GM12874 (cell line): ENCODE data around the gene CNPPD1.

ENCODE experiments used
- CTCF ChIP-seq: IDR thresholded peaks from 2 replicates; pipeline ENCODE4 v1.5.1; 2011; ENCODE audit warnings: low read depth, mild to moderate bottlenecking, control low read depth, low read length, moderate library complexity; ENCODE audit not compliant: insufficient read depth

CNPPD1 gene

GRCh38 chr2:219158025-219158424 is 18.7 kb downstream of the CNPPD1 start:
- TF ChIP-seq CTCF: no peak

- no peak for TF ChIP-seq CTCF
Measured at GRCh38 chr2:219157396-219157795, 19.3 kb downstream of the CNPPD1 start.

GRCh38 chr2:219155054-219155644 is 21.6 kb downstream of the CNPPD1 start:
- TF ChIP-seq CTCF: peak; percentile 34; the same call in 1 of the 2 replicates

DNA sequence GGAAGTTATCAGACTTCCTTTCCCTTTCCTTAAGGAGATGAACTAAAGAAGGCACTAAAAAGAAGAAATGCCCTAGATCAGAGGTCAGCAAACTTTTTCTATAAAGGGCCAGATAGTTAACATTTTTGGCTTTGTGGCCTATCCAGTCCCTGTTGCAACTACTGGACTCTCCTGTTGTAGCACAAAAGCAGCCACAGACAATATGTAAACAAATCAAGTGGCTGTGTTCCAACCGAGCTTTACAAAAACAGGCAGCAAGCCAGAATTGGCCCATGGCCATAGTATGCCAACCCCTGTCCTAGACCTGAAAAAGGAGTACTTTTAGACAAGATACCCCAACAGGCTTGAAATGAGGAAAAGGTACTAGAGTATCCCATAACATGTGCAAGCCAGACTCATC is 27.1 kb downstream of the CNPPD1 start:
- TF ChIP-seq CTCF: no peak

DNA sequence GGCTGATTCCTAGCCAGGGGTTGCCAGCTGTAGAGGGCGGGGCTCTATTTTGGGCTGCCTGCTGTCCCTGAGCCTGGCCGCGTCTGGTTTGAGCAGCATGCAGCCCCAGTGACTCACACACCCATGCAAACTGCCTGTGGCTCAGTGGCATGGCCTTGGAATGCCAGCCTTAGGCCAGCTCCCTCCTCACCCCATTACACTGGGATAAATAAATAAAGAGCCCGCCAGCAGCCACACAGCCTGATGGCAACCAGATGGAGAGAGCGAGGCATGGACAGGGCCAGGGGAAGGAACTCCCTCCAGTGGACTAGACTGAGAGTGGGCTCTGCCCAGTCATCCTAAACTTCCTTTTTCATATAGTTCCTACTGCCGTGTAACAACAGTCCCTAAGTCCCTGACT is 34.4 kb downstream of the CNPPD1 start:
- TF ChIP-seq CTCF: no peak

GRCh38 chr2:219140722-219141121 is 36.0 kb downstream of the CNPPD1 start:
- no peak for TF ChIP-seq CTCF

GRCh38 chr2:219133976-219134375 is 42.7 kb downstream of the CNPPD1 start:
- TF ChIP-seq CTCF: no peak
